Hematopoietic multipotent progenitor cell treated with erythropoietin and hydrocortisone succinate and interleukin-3 and kit ligand, for 17 days (in vitro differentiated cells): Measurements from ENCODE around the gene LHX8.
"Not testable (repeated sequence)": the region's sequence is repeated elsewhere in the genome, so short reads cannot be mapped to it uniquely, and the experiment has no call there.

ENCODE experiments used
- DNase-seq: peaks from one replicate; pipeline ENCODE4 v3.0.0-alpha.2; 2015; ENCODE audit warnings: low spot score

The LHX8 gene

DNA sequence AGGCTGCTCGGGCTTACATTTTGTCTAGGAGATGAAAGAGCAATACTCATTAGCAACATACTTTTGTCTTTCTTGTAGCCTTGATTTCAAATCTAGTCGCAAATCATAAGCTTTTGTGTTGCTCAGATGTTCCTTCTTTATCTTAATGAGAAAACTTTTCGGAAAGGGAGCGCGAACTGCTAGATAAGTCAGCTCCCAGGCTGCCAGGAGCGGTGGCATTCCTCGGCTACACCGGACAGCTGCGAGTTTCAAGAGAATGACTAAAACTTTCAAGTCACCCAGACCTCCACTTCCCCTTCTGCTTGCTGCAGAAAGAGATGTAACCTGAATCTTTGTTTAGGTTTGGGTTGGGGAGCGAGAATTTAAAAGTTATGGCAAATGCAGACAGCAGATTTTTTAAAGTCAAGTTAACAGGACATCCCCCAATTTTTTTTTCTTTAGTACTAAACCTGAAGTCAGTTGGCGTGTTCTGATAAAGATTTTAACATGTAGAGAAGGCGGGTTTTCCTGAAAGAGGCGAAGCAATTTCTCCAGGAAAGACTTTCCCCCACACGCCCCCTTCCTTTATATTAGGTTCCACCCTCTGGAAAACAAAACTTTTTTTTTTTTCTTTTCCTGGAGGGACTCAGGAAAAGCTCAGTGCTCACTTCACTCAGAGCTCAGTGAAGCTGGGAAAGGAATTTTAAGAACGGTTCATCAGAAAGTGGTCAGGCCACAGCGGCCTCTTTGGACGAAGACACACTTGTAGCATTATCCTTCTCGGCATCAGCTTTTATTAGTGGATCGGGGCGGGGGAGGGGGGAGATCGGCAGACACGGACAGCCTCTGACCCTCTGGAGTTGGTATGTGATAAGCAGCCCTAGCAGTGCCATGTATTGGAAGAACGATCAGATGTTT is at the start of gene LHX8:
LHX8 (plus strand) TSS at position 639 of the 897 bp plus-strand sequence. CDS start 2,227 bp downstream, outside the sequence.
- no peak for DNase-seq

DNA sequence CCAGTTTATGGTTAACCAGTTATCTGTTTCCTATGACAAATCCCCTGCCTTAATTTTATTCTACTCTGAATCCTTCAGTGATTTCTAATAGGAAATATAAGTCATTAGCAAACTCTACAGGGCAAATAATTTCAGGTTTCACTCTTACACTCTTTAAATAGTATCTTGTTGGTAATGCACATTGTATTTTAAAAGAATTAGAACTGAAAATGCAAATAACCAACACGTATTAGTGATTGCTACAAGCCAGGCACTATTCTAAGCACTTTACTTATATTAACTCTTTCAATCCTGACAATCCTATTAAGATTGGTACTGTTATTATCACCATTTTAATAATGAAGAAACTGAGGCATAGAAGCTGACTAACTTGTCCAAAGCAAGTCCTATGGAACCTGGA is 48.3 kb upstream of the LHX8 start:
- DNase-seq: no peak

DNA sequence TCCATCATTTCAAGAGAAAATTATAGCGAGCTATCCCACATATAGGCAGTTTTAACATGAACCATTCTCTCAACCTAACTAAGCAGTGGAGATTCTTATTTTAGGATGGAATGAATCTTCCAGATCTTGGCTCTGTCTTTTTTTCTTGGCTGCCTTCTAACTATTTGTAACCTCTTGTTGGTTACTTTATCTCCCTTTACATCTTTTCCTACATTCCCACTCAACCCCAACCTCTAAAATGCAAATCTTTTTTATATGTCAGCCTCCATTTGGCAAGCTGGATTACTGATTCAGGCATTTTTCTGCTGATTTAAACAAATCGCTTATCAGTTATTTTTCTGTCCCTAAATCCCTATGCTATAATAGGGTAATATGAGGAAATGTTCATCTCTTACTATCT is 46.9 kb upstream of the LHX8 start:
- no peak for DNase-seq

DNA sequence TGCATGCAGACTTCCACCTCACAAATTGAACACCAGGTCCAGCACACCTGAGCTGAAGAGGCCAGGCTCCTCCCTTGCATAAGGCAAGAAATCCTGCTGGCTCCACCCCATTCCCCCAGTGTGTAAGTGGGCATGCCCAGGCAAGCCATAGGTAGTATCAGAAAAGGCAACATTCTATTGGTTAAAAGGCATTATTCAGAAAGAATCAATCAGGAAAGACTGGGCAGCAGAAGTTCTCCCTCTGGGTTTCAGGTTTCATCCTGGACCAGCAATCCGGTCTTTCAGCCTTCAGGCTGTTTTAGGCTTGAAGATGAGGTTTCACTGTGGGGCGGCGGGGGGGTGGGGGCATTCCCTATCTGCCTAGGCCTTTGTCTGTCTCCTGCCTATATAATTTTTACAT is 42.0 kb upstream of the LHX8 start:
- no peak for DNase-seq

DNA sequence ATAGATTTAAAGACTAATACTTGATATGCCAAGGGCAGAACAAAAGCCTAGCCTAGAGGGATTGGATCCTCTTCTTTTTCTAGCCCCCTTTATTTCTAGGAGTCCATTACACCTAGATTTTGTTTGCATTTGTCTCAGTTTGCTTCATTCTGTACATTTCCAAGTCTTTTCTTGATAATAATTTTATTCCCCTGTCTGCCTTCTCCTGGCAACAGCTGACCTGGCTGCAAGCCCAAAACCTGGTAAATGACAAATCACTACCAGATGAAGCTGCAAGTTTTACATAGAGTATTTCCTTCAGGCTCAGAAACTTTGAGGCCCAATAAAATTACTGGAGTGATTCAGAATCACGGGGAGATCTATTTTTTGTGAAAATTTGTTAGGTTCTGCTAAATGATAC is 36.5 kb upstream of the LHX8 start:
- DNase-seq: no peak

DNA sequence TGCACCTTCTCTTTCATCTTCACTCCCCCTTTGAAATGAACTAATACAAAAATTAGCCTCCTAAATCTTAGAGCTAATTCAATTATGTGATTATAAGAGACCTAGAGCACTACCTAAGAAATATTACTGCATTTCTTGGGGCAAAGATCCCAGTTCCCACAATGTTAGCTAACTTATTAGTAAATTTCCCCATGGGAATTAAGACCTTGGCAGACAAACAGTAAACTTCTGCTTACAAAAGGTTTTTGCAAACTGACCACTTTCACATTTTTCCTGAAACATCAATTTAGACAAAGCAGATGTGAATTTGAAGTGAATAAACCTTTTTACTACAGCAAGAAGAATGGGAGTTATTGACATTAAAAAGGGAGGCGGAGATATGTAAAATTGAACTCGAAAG is 34.6 kb upstream of the LHX8 start:
- no peak for DNase-seq

DNA sequence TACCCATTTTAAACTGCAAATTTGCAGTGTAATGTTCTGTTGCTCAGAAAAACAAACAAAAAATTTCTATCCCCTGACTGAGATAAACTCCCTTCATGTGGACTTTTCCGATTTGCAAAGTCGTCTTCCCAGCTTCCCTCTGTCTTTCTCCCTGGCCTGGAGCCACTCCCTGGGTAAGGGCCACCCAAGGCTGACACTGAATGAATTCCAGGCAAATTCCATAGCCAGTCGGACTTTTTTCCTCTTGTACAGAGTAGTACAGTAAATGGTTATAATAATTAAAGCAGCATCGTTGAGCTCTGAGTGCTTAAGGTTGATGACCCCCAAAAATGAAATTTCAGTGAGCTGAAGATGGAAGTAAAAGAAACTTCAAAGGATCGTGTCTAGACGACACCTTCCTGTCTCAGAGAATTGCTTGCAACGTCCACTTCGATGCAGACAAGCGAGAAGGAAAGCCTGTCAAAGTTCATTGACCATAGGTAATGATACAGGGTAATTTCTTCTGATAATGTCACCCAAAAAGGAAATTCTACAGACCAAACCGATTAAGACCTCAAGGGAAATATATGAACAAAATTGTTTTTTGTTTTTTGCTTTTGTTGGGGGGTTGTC is 33.6 kb upstream of the LHX8 start:
- DNase-seq: no peak

DNA sequence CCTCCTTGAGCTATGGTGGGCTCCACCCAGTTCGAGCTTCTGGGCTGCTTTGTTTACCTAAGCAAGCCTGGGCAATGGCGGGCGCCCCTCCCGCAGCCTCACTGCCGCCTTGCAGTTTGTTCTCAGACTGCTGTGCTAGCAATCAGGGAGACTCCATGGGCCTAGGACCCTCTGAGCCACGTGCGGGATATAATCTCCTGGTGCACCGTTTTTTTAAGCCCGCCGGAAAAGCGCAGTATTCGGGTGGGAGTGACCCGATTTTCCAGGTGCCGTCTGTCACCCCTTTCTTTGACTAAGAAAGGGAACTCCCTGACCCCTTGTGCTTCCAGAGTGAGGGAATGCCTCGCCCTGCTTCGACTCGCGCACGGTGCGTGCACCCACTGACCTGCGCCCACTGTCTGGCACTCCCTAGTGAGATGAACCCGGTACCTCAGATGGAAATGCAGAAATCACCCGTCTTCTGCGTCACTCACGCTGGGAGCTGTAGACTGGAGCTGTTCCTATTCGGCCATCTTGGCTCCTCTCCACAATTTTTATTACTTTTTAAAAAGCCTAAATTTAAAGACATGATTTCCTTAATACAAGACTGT is 21.7 kb upstream of the LHX8 start:
- DNase-seq: not testable (repeated sequence)

DNA sequence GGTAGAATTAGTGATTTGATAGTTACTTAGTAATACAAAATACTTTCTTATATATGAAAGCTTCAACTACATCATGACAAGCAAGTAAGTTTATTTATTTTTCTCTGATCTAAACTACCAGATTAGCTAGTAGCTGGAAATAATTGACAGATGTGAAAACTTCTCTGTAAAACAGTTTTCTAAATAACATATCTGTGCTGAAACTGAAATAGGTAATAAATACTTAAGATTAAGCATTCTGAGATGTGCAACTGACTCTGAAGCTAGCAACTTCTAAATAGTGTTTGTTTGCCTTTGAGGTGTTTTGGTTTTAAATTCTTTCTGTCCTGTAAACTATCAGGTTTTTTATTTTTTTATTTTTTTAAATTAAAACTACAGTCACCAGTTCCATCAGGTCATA is 18.5 kb upstream of the LHX8 start:
- DNase-seq: no peak

DNA sequence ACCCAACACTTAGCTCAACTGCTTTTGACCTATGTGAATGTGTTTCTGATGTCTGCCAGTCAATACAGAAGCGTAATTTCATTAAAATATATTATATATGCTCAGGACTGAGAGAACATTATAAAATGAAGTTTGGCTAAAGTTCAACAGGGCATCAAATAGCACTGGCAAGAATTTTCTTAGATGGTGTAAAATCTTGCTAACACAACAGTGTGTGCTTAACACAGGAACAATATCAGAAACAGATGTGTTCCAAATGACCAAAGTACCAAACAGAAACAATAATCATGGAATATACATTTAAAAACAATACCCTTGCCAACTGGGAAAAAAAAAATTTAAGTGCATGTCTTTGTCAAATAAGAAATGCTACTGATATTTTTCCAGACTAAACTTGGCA is 10.4 kb upstream of the LHX8 start:
- no peak for DNase-seq

DNA sequence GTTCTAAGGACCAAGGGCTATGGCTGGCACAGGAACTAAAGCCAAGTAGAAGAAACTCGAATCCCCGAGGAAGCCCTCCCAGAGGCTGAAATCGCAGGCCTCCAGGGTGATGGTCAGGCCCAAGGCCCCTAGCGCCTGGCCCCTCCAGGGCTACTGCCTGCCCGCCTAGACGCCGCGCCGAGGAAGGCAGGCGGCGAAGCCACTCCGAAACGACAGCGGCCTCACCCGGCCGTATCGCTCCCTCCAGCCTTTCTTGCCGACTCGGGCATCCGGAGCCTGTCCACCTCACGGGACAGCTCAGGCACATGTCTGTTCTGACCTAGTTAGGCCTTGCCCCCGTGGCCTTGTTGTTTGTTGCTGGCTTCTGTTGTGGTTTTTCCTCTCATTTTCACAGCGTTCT is 9.7 kb upstream of the LHX8 start:
- DNase-seq: no peak

DNA sequence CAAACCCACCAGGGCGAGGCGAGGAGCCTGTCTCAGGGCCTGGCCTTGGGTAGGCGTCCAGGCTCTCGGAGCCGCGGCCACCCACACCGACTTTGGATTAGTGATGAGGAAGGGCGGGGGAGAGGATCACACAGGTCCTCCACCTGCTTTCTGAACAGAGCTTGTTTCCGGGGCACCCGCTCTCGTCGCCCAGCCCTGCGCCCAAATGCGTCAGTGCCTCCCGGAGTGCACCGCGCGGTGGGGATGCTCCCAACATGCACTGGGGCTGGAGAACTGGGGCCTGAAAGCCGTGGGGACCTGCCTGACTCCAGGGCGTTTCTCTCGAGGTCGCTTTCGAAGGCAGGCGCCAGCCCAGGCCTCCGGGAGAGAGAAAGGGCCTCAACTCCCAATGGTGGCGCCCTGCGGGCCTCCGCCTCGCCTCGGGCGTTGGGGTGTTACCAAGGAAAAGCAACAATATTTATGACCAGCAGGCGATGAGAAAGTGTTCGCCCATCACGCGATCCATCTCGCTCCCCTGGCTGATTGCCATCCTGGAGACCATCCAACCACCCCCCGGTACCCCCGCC is 8.9 kb upstream of the LHX8 start:
- no peak for DNase-seq

DNA sequence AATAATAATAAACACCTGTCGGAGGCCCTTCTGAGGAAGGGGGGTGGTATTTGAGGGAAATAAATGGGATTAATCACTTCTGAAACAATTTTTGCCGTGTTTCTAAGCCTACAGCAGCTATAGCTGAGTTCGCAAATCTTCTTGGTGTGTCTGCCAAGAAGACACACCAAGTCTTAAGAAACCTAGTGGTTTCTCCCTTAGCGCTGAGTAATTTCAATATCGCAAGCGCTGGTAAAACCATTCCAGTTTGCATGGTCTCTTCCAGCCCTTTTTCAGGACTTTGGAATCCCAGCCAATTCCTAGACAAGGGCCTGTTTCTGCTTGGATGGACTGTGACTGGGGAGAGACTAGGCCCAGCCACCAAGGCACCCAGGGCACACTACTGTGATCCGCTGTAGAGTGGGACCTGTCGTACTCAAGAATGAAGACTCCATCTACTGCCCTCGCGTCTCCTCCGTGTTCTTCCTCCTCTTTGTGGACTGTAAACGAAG is 7.5 kb upstream of the LHX8 start:
- DNase-seq: no peak

DNA sequence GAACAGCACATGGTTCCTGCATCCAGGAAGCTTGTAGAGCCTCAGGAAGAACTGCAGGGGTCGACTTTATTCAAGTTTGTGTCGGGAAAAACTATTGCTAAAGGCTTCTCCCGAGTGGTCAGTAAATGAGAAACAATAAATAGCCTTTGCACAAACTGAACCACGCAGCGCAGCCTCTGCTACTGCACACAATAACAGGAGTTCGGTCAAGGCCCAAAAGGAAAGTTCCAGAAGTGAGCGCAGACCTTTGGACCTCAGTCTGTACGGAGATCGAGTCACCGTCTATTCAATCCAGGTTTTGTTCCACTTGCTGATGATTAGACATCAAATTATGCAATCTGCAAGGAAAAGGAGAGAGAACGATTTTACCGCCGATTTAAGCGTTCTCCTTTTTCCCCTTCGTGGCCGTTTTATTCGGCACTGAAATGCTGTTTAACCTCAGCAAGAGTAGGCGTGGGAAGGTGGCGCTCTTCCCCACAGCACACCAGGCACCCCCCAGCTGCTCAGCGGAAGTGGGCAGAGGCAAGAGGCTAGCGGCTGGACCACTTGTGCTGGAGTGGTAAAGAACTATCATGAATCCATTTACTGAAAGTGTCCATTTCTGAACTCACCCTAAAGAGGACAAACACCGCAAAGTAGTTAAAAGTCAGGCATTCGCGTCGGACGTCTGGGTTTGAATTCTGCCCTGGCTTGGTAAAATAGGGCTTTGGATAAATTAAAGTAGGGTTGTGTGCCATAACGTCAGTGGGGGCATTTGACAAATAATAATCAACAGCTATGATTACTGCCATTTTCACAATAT is 6.1 kb upstream of the LHX8 start:
- no peak for DNase-seq

DNA sequence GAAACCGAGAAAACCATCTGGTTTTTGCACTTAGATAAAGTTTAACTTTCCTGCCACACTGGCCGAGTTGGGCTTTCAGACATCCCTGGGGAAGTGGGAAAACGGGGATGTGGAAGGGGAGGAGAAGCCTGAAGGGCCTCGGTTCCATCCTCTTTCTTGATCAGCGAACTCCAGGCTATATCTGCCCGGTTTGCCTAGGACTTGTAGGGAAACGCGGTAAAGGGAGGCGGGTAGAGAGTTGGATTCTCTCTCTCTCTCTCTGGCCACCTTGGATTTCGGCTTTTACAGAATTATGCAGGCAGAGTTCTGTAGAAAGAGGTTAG is 4.6 kb upstream of the LHX8 start:
- DNase-seq: no peak

DNA sequence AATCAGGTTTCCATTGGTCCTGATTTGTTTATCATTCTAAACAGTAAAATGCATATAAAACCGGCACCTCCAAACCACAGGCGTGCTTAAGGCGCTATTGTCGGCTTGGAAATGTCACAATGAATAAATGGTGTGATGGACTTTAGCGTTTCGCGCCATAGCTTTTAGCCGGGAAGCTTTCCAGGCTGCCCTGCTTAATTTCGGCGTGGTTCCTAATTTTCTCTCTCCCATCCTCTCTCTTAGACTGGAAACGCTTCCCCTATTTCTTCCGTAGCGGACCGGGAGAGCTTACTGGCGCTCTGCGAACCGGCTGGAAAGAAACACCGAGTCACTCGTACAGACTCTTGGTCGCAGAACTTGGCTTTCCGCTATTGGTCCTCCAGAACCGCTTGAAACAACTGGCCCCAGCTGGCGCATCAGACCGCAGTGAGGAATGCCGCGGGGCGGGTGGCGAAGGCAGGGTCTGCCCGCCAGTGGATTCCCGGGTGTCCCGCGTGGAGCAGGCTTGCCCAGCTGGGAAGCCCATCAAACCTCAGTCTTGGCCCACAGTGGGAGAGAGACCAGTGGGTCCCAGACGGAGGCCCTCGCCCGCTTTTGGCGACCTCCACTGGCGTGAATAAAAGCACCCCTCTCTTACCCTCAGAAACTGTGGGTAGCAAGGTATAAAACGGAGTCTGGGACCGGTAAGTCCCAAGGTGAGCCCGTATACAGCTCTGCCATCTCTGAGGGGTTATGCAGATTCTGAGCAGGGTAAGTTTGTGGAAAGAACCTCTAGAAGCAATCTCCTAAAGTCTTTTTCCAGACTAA is 4.0 kb upstream of the LHX8 start:
- no peak for DNase-seq

DNA sequence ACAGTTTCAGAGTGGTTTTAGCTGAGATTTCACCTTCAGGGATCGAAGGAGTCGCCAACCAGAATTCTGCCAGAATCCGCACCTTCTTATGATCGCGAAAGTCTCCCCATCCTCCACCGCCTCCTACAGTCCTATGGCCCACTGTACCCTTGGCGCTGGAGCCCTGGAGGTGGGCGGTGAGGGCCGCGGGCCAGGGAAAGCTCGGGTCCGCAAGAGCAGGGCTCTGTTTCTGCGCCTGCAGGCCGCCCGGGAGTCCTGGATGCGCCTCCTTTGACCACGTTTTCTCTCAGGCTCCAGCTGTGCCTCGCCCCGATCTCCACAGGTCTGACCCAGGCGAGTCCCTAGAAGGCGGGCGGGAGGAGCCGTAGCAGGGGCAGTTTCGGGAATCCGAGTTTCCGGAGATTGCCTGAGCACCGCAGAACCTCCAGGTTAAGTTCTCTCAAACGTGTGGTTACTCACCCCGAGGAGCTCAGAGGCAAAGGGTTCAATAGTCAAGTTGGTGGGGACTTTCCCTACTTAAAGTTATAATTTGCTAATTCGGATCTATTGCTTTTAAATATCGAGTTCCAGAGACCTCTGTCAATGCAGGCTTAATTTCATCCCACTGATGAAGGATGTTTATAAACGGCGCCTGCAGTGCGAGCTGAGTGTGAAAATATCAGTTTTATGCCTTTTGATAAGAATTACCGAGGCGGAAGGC is 3.2 kb upstream of the LHX8 start:
- no peak for DNase-seq

DNA sequence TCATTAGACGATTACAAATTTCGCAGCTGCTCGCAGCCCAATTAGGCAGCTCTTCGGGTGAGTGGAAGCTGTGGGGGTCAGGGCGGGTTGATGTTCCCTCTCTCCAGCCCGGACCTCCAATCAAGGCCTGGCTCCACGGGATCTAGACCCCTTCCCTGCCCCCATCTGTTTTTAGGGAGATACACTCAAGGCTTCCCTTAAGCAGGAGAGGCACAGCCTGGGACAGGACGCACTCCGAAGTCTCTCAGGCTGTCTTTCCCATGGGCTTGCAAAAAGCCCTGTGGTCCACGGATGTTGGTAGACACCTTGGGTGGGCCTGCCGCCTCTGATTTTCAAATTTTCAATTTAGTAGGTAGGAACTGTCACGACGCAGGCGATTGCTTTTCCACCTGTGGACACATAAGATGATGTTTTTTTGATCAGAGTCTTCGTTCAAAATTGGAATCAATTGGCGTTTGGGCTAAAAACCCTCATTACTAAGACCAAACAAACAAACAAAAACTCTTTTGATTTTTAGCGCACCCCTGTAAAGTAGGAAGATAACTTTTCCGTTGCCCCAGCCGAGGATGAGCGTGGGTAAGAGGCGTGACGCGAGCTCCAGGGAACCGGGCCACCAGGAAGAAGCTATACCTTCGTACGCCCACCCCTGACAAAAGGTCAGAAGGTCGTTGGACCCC is 2.5 kb upstream of the LHX8 start:
- DNase-seq: no peak

DNA sequence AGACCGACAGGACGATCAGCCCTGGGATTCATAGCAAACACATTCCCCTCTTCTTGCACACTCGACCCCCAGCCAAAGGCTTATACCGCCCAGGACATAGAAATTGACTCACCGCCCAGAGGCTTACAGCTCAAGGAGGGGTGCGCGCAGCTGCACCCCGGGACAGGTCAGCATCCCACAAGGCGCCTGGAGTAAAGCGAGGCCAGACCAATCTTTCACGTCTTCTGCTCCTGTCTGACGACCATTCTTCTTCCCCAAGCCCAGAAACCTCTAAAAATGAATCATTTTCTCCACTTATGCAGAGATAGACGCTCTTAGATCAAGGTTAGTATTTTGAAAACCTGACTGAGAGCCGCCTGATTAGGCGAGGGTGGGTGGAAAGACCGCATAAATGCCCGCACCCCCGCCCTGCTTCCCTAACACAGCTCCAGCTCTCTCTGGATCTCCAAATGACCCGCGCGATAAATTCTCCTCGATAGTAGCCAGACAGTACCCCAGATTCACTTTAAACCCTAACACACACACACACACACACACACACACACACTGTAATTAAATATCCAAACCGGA is 1.9 kb upstream of the LHX8 start:
- no peak for DNase-seq
